HAP-1 (cell line): ENCODE data around the gene ZNF423.

Experiments
- DNase-seq, 2 experiments: peaks; one replicate each; pipeline ENCODE4 v3.0.0-alpha.2; 2016 to 2020; ENCODE audit warnings: low spot score in 2 of 2
- H3K27me3 ChIP-seq: fragments of 250-450 bp; sonication (Bioruptor Pico); 2 replicates; pipeline ENCODE4 v1.5.1; 2020; ENCODE audit warnings: low read depth, mild to moderate bottlenecking, moderate library complexity
- H3K36me3 ChIP-seq: fragments of 250-450 bp; sonication (Bioruptor Pico); replicated peaks from 2 replicates; pipeline ENCODE4 v1.5.1; 2020; ENCODE audit warnings: mild to moderate bottlenecking
- H3K4me1 ChIP-seq: fragments of 250-450 bp; sonication (Bioruptor Pico); 2 replicates; pipeline ENCODE4 v1.5.1; 2020; ENCODE audit warnings: mild to moderate bottlenecking
- H3K4me3 ChIP-seq: fragments of 250-450 bp; sonication (Bioruptor Pico); 2 replicates; pipeline ENCODE4 v1.5.1; 2020; ENCODE audit warnings: mild to moderate bottlenecking, moderate library complexity
- H3K9me3 ChIP-seq: fragments of 250-450 bp; sonication (Bioruptor Pico); 2 replicates; pipeline ENCODE4 v1.5.1; 2020; ENCODE audit warnings: mild to moderate bottlenecking, moderate library complexity
- in situ Hi-C: fragments of 300-500 bp; cut with MboI; formaldehyde crosslinking; loops from 3 replicates; pipeline ENCODE4 v1.14.3; 2020; ENCODE audit warnings: low sequenced_read_pairs, inconsistent platforms, mixed read lengths

Gene ZNF423

GRCh38 chr16:49542946-49543630, 312.8 kb downstream of the ZNF423 start:
- Histone ChIP-seq H3K9me3 (no peaks in the 10 kb centered on the region), H3K36me3 (no peaks in the 10 kb centered on the region), H3K4me3 (no peak overlapping the region), H3K27me3 (no peaks in the 10 kb centered on the region), H3K4me1 (peaks cover 8% of the 10 kb centered on the region)
- in situ Hi-C loops: no loop called here
- DNase-seq: peak; percentile 28 to 37

- in situ Hi-C loops: no loop called here
- Histone ChIP-seq H3K4me3 (no peak overlapping the region), H3K9me3 (no peaks in the 10 kb centered on the region), H3K36me3 (no peaks in the 10 kb centered on the region), H3K27me3 (no peaks in the 10 kb centered on the region), H3K4me1 (peaks cover 8% of the 10 kb centered on the region)
- no peak for DNase-seq
Observed at GRCh38 chr16:49542391-49542891, 313.5 kb downstream of the ZNF423 start.

- H3K9me3 ChIP-seq: no peaks in the 10 kb centered on the region
- no peaks in the 10 kb centered on the region for H3K36me3 ChIP-seq
- H3K27me3 ChIP-seq: no peaks in the 10 kb centered on the region
- H3K4me3 ChIP-seq: no peak overlapping the region
- H3K4me1 ChIP-seq: peaks cover 8% of the 10 kb centered on the region
- no peak for DNase-seq
- in situ Hi-C loops: no loop called here
Observed at GRCh38 chr16:49540836-49541235, 315.1 kb downstream of the ZNF423 start.

- Histone ChIP-seq H3K36me3 (no peaks in the 10 kb centered on the region), H3K27me3 (no peaks in the 10 kb centered on the region), H3K4me3 (no peak overlapping the region), H3K9me3 (no peaks in the 10 kb centered on the region), H3K4me1 (peaks cover 8% of the 10 kb centered on the region)
- no peak for DNase-seq
- in situ Hi-C loops: no loop called here
Observed at GRCh38 chr16:49539758-49540157, 316.2 kb downstream of the ZNF423 start.

- H3K27me3 ChIP-seq: no peaks in the 10 kb centered on the region
- no peaks in the 10 kb centered on the region for H3K36me3 ChIP-seq
- no peaks in the 10 kb centered on the region for H3K9me3 ChIP-seq
- no peak overlapping the region for H3K4me3 ChIP-seq
- H3K4me1 ChIP-seq: peaks cover 5% of the 10 kb centered on the region
- no peak for DNase-seq
- in situ Hi-C loops: no loop called here
Observed at GRCh38 chr16:49537924-49538459, 317.9 kb downstream of the ZNF423 start.

GRCh38 chr16:49534901-49535610, 320.9 kb downstream of the ZNF423 start:
- Histone ChIP-seq H3K4me3 (no peak overlapping the region), H3K4me1 (no peaks in the 10 kb centered on the region), H3K36me3 (no peaks in the 10 kb centered on the region), H3K27me3 (no peaks in the 10 kb centered on the region), H3K9me3 (no peaks in the 10 kb centered on the region)
- in situ Hi-C loops: no loop called here
- no peak for DNase-seq

- in situ Hi-C loops: no loop called here
- H3K9me3 ChIP-seq: no peaks in the 10 kb centered on the region
Observed at GRCh38 chr16:49533422-49533821, 322.5 kb downstream of the ZNF423 start.

GRCh38 chr16:49532873-49533272, 323.0 kb downstream of the ZNF423 start:
- Histone ChIP-seq H3K36me3 (no peaks in the 10 kb centered on the region), H3K4me3 (no peak overlapping the region), H3K4me1 (peaks cover 6% of the 10 kb centered on the region), H3K27me3 (no peaks in the 10 kb centered on the region), H3K9me3 (no peaks in the 10 kb centered on the region)
- in situ Hi-C loops: no loop called here
- no peak for DNase-seq

More at GRCh38 chr16:49533422-49533821, 322.5 kb downstream of the ZNF423 start:
- Histone ChIP-seq H3K4me3 (no peak overlapping the region), H3K4me1 (peaks cover under 1% of the 10 kb centered on the region), H3K36me3 (no peaks in the 10 kb centered on the region), H3K27me3 (no peaks in the 10 kb centered on the region)
- no peak for DNase-seq

GRCh38 chr16:49531931-49532840, 323.7 kb downstream of the ZNF423 start:
- H3K9me3 ChIP-seq: no peaks in the 10 kb centered on the region
- H3K4me1 ChIP-seq: peaks cover 8% of the 10 kb centered on the region
- H3K27me3 ChIP-seq: no peaks in the 10 kb centered on the region
- H3K36me3 ChIP-seq: no peaks in the 10 kb centered on the region
- in situ Hi-C loops: no loop called here
- H3K4me3 ChIP-seq: no peak overlapping the region
- DNase-seq: no peak

GRCh38 chr16:49531425-49531824, 324.5 kb downstream of the ZNF423 start:
- DNase-seq: no peak
- no peaks in the 10 kb centered on the region for H3K36me3 ChIP-seq
- peaks cover 8% of the 10 kb centered on the region for H3K4me1 ChIP-seq
- H3K9me3 ChIP-seq: no peaks in the 10 kb centered on the region
- in situ Hi-C loops: no loop called here
- no peak overlapping the region for H3K4me3 ChIP-seq
- H3K27me3 ChIP-seq: no peaks in the 10 kb centered on the region

- H3K27me3 ChIP-seq: no peaks in the 10 kb centered on the region
- H3K4me1 ChIP-seq: peaks cover 8% of the 10 kb centered on the region
- in situ Hi-C loops: no loop called here
- no peaks in the 10 kb centered on the region for H3K9me3 ChIP-seq
- no peak overlapping the region for H3K4me3 ChIP-seq
- no peaks in the 10 kb centered on the region for H3K36me3 ChIP-seq
- no peak for DNase-seq
Observed at GRCh38 chr16:49530427-49530970, 325.4 kb downstream of the ZNF423 start.

- Histone ChIP-seq H3K27me3 (no peaks in the 10 kb centered on the region), H3K9me3 (no peaks in the 10 kb centered on the region), H3K4me1 (peaks cover 8% of the 10 kb centered on the region), H3K4me3 (no peak overlapping the region), H3K36me3 (no peaks in the 10 kb centered on the region)
- in situ Hi-C loops: no loop called here
- DNase-seq: no peak
Observed at GRCh38 chr16:49529411-49530045, 326.4 kb downstream of the ZNF423 start.

GRCh38 chr16:49528866-49529288, 327.0 kb downstream of the ZNF423 start:
- Histone ChIP-seq H3K4me3 (no peak overlapping the region), H3K9me3 (no peaks in the 10 kb centered on the region), H3K36me3 (no peaks in the 10 kb centered on the region), H3K4me1 (peaks cover 8% of the 10 kb centered on the region), H3K27me3 (no peaks in the 10 kb centered on the region)
- DNase-seq: no peak
- in situ Hi-C loops: no loop called here
